HG02943 (cell line): Measurements from ENCODE around the gene EOLA2.
"Not testable (repeated sequence)": the region's sequence is repeated elsewhere in the genome, so short reads cannot be mapped to it uniquely, and the experiment has no call there.

ENCODE experiments used
- ATAC-seq: cut with Tn5 transposase; IDR thresholded peaks from one replicate; pipeline ENCODE4 v1.9.1; 2021; ENCODE audit warnings: mild to moderate bottlenecking, low read depth, moderate library complexity; ENCODE audit not compliant: unreplicated experiment

The EOLA2 gene

DNA sequence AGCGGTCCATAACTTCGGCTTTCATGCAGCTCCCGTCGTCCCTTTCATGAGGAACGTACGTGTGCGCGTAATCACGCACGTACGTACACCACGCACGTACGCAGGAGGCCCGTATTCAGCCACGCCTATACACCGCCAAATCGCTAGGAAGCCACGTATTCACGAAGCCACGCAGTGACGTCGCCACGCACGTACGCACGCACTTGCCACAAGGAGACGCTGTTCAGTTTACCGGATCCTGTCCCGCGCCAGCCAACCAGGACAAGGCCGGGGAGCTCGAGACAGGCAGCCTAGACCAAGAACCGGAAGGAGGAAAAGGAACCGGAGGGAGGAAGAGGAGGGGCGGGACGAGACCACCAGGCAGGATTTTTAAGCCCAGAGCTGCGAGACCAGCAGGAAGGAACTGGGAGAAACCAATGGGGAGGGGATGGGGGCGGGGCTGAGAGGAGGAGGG, at the start of gene EOLA2:
EOLA2 (minus strand) TSS at position 65 of the 454 bp plus-strand sequence. CDS start 4,617 bp downstream, outside the sequence.
- ATAC-seq: peak; percentile 64

DNA sequence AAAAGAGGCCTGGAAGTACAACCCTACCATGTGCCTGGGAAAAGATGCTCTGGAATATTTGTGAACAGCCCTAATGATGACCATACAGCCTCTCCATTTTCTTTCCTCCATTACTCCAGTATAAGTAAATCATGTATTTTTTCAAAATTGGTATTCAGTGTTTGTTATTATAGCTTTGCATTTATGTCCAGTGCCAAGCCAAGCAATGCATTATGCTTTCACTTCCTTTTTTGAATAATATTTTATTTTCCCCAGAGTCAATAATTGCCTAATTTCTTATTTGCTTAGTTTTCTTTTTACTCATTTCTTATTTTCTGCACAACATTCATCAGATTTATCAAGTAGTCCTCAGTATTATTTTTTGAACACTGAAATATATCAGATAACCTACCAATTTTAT, 49.3 kb upstream of the EOLA2 start:
- peak; percentile 71 for ATAC-seq

DNA sequence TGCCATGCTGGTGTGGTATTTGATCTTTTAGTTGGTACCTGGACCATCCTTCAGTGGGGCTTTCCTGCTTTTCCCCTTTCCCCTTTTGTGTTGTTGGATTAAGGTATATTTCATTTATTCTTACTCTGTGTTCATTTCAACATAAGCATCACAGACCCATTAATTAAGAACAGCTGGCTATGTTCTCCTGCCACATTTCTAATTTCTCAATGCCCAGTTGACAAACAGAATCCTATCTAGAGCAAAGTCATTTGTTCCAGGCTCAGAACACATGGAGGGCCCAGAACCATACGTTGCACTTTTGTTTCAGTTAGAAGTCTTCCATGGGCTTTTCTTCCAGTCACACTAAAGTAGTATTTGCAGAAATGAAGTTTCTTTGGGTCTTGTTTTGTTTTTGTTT, 46.1 kb upstream of the EOLA2 start:
- ATAC-seq: no peak

DNA sequence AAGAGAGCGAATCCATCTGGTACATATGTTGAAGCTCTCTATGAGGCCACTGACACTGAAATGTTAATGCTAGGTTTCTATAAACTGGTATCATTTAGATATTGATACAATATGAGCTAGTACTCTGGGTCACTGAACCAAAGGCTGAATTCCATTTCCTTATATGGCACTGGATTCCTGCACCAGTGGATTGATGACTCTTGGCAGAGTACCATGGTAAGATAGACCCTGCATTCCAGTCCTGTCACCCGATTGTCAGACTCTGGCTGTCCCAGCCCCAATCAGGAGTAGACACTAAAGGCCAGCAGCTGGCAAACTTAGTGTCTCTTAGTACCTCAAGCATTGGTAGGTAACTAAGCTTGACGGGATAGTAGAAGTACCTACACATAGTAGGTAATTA, 44.0 kb upstream of the EOLA2 start:
- no peak for ATAC-seq

DNA sequence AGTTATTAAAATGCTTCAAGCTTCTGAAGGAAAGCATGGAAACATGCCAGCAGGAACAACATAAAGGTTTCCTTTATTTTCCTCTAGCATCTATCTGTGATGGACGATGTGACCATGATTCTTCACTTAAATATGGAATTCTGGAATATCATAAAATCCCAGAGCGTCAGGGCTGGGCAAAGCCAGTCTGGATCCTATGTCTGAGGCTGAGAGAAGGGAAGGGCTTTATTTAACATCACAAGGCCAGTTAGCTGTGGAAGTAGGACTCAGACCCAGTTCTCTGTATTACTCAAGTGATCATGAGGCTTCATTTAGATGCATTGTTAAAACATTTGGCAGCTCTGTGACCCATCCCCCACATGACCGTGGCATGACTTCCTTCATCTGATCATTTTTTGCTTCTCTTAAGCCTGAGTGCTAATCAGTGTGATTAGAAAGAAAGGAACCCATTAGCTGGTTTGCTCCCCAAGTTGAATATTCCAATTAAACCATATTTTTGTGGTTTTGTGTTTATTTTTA, 40.9 kb upstream of the EOLA2 start:
- no peak for ATAC-seq

DNA sequence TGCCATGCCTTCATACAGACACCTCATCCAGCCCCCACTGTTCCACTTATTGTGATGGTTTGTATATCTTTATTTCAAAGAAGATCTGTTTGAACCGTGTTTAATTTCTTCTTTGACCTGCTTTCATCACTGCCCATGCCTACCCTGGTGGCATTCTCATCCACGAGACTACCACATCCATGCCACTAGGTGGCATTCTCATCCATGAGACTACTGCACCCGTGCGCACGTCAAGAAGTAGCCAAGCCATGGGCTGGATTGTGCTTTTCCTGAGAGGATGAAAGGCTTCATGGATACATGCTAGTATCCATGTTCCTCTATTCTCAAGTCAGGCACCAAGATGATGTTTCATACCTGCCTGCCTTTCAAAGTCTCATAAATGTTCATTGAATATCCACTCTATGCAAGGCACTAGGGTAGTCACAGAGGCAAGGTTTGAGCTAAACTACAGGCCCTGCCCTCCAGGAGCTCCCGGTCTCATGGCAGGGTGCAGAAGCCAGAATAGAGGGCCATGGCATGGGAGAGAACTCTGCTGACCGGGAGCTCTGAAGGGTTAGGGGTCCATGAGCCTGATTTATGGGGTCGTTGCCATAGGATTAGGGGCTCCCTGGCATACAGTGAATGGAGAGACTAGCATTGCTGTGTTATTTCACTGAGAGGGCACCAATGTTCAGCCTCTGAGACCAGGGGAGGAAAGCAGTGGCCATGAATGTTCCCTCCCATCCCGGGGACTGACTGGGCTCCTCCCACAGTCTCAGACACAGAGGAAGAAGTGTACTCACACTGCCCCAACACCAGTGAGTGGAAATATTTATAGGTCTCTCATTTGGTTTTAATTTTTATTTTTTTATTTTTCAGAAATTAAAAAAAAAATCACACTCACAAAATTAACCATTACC, 24.8 kb upstream of the EOLA2 start:
- peak; percentile 81 for ATAC-seq

DNA sequence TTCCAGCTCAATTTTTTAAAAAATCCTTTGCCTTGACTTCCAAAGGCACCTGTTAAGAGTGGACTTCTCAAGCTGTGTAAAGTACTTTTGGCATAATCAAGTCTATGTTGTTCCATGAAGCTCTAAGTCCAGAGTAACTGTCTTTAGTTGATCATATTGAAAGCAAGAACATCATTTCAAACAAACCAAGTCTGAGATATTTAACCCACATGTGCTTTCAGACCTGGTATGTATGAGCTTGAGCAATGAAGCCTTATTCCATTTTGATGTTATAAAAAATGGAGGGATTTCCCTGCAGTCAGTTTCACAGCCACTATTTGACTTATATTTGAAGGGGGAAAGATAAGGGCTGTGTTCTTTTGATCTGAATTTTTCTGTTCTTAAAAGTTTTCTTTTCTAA, 23.7 kb upstream of the EOLA2 start:
- no peak for ATAC-seq

DNA sequence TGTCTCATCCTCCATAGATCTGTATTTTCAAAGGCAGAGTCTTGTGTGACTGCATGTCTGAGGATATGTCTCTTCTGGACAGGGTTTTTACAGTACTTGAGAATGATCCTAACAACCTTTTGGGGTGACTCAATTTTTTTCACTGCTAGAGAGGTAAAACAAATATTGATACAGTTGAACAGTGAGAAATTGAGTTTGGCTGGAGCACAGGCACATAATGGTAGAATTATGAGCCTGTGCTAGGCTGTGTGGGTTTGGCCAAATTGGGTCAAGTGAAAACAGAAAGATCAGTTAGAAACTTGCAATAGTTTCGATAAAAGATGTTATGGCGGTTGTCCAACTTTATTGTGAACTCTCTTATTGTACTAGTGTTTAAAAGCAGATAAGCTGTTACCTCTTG, 23.3 kb upstream of the EOLA2 start:
- ATAC-seq: no peak

DNA sequence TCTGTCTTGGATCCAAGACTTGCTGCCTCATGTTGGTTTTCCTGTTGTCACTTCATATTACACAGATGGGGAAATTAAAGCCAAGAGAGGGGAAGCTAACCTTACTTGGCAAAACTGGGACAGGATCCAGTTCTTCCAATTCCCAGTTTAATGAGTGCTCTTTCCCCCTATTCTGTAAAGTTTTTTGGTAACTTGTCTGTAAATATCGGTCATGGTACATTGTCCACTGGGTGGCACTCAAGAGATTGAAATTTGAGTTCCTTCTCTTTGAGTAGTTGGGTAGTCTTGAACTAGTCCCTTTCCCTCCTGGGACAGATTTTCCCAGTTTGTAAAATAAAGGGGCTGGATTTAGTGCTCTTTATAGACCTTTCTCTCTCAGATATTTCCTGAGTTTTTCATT, 12.4 kb upstream of the EOLA2 start:
- ATAC-seq: no peak

DNA sequence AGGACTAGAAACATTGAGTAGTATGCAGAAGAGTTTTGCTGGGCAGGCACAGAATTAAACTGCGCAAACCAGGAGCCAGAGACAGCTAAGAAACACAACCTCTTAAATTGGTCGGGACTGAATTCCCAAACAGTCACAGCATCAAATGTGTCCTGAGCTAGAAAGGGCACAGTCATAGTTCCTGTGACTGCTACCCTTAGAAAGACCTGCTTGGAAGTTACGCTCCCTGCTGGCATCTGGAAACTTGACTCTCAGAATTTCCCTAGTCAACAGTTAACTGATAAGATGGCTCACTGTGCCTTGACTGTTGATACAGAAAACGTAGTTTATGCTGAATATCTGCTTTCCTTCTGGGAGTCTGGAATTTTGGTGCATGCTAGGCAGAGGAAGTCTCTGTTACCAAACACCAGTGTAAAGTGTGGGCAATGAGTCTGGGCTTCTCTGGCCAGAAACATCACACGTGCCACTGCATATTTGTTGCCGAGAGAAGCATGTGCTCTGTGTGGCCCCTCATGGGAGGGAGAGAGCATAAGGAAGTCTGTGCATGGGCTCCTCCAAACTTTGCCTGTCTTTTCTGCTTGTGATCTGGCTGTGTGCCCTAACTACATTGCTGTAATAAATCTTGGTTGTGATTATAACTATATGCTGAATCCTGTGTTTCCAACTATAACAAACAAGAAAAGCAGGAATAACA, 11.6 kb upstream of the EOLA2 start:
- ATAC-seq: no peak

DNA sequence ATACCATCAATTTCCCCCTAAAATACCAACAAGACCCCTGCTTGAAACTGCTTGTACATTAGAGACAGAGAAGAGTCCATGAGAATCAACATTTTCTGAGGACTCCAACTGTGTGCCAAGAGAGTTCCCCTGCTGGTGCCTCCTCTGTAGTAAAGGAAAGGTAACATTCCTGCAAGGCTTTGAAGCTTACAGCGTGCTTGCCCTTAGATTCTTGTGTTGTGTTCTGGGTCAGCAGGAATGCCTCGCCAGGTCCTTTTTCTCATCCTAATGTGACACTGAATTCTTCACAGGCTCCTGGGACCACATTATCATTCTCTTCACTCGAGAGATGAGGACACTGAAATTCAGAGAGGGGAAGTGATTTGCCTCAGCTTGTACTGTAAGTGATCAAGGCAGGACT, 9.7 kb upstream of the EOLA2 start:
- ATAC-seq: no peak

DNA sequence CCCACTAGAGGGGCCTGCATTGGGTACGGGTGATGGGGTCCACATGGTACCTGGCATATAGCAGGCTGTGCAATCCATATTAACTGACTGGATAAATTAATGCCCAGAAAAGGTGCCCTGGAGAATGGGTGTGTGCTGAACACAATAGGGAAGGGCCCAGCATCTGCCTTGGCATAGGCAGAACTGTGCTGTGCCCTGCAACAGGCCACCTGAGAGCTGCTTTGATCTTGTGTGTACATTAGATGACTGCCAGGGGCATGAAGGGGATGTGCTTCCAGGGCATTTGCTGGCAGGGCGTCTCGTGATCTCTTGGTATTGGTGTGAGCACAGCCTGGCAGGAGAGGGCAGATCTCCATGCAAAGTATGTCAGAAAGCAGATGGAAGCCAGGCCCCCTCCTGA, 8.6 kb upstream of the EOLA2 start:
- ATAC-seq: not testable (repeated sequence)

DNA sequence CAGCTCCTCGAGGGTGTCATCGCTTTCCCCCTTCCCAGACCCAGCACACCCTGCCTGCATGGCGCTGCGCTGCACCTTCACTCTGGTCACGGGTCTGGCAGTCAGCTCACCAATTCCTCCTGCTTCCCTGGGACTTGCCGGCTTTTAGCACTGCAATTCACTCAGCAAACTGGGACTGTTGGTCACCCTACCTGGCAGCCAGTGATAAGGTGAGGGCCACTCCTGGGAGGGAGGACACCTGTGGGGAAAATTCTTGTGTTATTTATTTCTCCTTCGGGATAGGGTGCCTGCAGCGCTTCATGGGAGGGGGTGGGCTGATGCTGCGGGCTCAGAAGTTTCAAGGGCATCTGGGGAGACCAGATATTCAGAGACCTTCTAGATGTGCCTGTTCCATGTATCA, 7.5 kb upstream of the EOLA2 start:
- not testable (repeated sequence) for ATAC-seq

DNA sequence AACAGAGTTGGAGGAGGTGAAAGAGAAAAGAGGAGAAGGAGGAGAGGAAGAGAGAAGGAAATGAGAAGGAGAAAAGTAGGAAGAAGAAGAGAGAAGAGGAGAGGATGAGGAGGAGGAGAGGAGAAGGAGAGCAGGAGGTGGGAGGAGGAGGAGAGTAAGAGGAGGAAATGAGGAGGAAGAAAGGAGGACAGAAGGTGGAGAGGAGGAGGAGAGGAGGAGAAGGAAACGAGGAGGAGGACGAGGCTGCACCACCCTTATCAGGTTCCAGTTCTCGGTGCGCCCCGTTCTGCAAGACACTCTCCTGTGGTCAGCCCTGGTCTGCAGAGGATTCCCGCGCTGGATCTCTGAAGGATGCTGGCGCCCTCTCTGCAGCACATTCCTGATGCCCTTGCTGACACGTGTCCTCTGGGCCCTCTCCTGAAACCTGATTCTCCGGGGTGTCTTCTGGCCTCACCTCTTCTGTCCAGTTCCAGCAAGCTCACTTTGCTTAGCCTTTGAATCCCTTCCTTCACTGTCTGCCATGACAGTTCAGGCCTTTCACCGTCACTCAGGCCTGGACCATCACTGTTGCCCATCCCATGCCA, 6.9 kb upstream of the EOLA2 start:
- ATAC-seq: not testable (repeated sequence)

DNA sequence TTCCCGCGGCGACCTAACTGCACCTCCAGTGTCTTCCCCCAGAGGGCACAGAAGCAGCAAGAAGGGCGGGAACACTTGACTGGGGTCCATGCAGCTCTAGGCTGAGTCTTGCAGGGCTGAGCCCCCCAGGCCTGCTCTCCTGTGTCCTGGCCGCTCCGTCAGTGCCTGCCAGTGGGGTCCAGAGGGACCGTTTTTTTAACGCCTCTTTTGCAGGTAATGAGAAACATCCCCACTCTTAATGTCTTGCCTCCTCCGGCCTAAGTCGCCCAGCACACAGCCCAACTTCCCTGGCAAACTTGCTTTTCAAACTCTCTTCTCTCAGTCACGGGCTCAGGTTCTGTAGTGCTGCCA, 2.4 kb upstream of the EOLA2 start:
- ATAC-seq: not testable (repeated sequence)

DNA sequence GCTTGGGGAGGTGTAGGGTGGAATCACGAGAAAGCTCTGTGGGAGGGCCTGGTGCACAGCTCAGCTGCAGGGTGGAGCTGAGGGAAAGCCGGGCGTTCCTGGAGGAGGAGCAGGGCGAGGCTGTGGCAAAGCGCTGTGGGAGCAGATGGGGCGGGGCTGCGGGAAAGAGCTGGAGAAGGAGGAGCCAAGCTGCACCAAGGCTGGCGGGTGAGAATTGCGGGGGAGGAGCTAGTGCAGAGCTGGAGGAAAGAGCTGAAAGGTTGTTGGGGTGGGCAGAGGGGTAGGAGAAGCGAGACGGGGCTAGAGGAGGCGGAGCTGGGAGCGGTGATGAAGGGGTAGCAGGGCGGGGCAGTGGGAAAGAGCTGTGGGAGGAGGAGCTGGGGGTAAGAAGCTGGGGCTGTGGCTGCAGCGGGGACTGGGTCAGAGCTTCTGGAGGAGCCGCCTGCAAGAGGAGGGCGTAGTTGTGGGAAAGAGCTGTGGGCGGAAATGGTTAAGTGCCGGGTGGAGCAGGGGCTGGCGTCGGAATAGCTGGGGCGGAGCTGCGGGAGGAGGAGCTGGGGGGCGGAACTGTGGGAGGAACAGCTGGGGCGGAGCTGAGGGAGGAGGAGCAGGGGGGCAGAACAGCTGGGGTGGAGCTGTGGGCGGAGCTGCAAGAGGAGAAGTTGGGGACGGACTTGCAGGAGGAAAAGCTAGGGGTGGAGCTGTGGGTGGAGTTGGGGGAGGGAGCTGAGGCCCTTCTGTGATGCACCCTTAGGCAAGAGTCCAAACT, 1.8 kb upstream of the EOLA2 start:
- peak; percentile 54 for ATAC-seq

DNA sequence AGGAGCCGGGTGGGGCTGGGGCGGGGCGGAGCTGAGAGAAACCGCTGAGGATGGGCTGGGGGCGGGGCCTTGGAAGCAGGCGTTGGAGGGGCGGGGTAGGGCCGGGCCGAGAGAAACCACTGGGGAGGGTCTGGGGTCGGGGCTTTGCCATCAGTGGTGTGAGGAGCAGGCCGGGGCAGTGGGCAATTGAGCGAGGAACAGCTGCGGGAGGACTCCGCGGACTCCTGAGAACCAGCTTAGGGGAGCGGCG, 1.3 kb upstream of the EOLA2 start:
- ATAC-seq: peak; percentile 6

DNA sequence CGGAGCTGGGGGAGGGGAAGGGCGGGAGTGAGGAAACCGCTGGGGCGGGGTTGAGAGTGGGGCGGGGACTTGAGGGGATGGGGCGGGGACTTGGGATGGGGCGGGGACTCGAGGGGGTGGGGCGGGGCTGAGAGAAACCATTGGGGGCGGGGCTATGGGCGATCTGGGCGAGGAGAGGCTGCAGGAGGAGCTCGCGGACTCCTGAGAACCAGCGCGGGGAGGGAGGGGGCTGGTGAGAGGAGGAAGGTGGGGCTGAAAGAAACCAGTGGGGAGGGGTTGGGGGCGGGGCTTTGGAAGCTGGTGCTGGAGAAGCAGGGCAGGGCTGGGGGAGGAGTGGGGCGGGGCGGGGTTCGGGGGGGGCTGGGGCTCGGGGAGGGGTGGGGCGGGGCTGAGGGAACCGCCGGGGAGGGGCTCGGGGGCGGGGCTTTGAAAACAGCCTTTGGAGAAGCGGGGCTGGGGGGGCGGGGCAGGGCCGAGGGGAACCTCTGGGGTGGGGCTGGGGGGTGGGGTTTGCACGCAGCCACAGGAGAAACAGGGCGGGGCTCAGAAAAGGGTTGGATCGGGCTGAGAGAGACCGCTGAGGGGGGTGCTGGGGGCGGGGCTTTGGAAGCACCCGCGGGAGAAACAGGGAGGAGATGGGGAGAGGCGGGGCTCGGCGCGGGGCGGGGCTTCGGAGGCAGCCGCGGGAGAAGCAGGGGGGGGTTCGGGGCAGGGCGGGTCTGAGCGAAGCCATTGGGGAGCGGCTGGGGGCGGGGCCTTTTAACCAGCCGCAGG, 777 bp upstream of the EOLA2 start:
- ATAC-seq: no peak

DNA sequence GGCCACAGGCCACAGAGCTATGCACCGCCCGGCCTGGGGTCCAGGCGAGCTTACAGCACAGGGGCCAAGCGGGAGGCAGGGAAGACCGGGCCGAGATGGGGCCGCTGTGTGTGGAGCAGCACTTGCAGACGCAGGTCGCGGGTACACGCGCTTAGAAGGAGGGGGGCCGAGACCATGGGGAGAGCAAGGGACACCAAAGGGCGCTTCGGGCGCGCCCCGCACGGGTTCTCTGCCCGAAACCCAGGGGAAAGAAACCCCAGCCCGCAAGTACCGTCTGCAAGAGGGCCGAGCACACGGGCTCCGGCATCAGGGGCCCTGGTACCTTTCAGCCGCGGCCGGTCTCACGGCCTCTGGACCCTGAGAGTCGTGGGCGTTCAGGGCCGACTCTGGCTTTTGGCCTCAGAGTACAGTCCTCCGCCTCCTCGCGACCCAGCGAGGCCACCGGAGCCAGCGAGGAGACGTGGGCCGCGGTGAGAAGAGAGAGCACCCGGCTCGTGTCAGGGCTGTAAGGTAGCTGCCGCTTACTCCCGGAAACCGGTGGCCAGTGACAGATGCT, 342 bp downstream of the EOLA2 start:
- no peak for ATAC-seq

DNA sequence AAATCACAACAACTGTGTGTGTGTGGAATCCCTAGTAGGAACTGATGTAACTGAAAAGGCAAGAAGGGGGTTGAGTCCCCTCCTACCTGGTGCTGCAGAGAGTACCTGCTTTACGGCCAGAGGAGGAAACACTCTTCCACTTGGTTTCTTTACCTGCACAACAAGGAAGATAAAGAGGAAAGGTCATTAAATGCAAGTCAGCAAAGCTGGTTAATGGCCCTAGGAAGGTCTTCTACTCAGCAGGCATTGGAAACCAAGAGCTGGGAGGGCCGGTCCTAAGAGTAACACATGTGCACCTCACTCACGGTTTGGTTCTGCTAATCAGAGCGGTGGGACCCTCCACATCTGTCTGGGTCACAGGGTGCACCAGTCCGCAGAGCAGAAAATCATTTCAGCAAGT, 963 bp downstream of the EOLA2 start:
- ATAC-seq: not testable (repeated sequence)
